Nephron (organoid): ENCODE data around the gene HEATR5A.

Experiments
- H3K27ac Mint-ChIP-seq, 3 experiments: 2 replicates each; pipeline ENCODE4 v1.8.0; 2020; ENCODE audit warnings: mixed read lengths in 3 of 3, mild to moderate bottlenecking in 2 of 3, moderate library complexity in 1 of 3
- H3K27me3 Mint-ChIP-seq: 2 replicates; pipeline ENCODE4 v1.8.0; 2021; ENCODE audit warnings: low read depth, mild to moderate bottlenecking, moderate library complexity, mixed read lengths
- H3K36me3 Mint-ChIP-seq: 2 replicates; pipeline ENCODE4 v1.8.0; 2020; ENCODE audit warnings: low read depth, mixed read lengths
- H3K4me1 Mint-ChIP-seq: 2 replicates; pipeline ENCODE4 v1.8.0; 2020; ENCODE audit warnings: mixed read lengths
- H3K4me3 Mint-ChIP-seq, 3 experiments: 2 replicates each; pipeline ENCODE4 v1.8.0; 2020; ENCODE audit warnings: mild to moderate bottlenecking in 3 of 3, mixed read lengths in 3 of 3, moderate library complexity in 2 of 3
- H3K9me3 Mint-ChIP-seq: 2 replicates; pipeline ENCODE4 v1.8.0; 2020; ENCODE audit warnings: mixed read lengths
- CTCF ChIP-seq, 3 experiments: fragments of 200-600 bp; sonication (generic); IDR thresholded peaks; one replicate each; pipeline ENCODE4 v1.5.0; 2021; ENCODE audit warnings: antibody characterized with exemption in 3 of 3; ENCODE audit not compliant: unreplicated experiment in 3 of 3

The HEATR5A gene

GRCh38 chr14:31360919-31361662 lies 59.3 kb downstream of the HEATR5A start:
- Mint-ChIP-seq H3K27me3 (no peaks in the 10 kb centered on the region), H3K36me3 (peaks cover 22% of the 10 kb centered on the region), H3K27ac (no peak overlapping the region), H3K4me1 (no peaks in the 10 kb centered on the region), H3K4me3 (no peak overlapping the region), H3K9me3 (no peaks in the 10 kb centered on the region)
- TF ChIP-seq CTCF (IDR thresholded peaks at IDR 0.05; ENCODE audit: unreplicated experiment in 3 of 3) = no peak

- TF ChIP-seq CTCF (IDR thresholded peaks at IDR 0.05; ENCODE audit: unreplicated experiment in 3 of 3) = no peak
- no peaks in the 10 kb centered on the region for H3K27me3 Mint-ChIP-seq
- peaks cover 14% of the 10 kb centered on the region for H3K36me3 Mint-ChIP-seq
- H3K9me3 Mint-ChIP-seq = no peaks in the 10 kb centered on the region
- H3K4me1 Mint-ChIP-seq = no peaks in the 10 kb centered on the region
- no peak overlapping the region for H3K27ac Mint-ChIP-seq
- no peak overlapping the region for H3K4me3 Mint-ChIP-seq
These were observed 63.1 kb downstream of the HEATR5A start for GRCh38 chr14:31357279-31357678.

GRCh38 chr14:31346097-31346496 lies 74.3 kb downstream of the HEATR5A start:
- TF ChIP-seq CTCF (IDR thresholded peaks at IDR 0.05; ENCODE audit: unreplicated experiment in 3 of 3) = no peak
- H3K27me3 Mint-ChIP-seq = no peaks in the 10 kb centered on the region
- no peaks in the 10 kb centered on the region for H3K9me3 Mint-ChIP-seq
- peaks cover 30% of the 10 kb centered on the region for H3K36me3 Mint-ChIP-seq
- no peak overlapping the region for H3K4me3 Mint-ChIP-seq
- no peaks in the 10 kb centered on the region for H3K4me1 Mint-ChIP-seq
- H3K27ac Mint-ChIP-seq = no peak overlapping the region

GRCh38 chr14:31341280-31341679 lies 79.1 kb downstream of the HEATR5A start:
- Mint-ChIP-seq H3K4me1 (peaks cover 4% of the 10 kb centered on the region), H3K27me3 (no peaks in the 10 kb centered on the region), H3K9me3 (no peaks in the 10 kb centered on the region)

GRCh38 chr14:31340297-31341063 lies 79.9 kb downstream of the HEATR5A start:
- no peaks in the 10 kb centered on the region for H3K9me3 Mint-ChIP-seq
- no peaks in the 10 kb centered on the region for H3K27me3 Mint-ChIP-seq
- H3K36me3 Mint-ChIP-seq = peaks cover 19% of the 10 kb centered on the region
- no peak overlapping the region for H3K27ac Mint-ChIP-seq
- no peak overlapping the region for H3K4me3 Mint-ChIP-seq
- H3K4me1 Mint-ChIP-seq = peaks cover 4% of the 10 kb centered on the region
- TF ChIP-seq CTCF (IDR thresholded peaks at IDR 0.05; ENCODE audit: unreplicated experiment in 3 of 3) = no peak

More at GRCh38 chr14:31341280-31341679, 79.1 kb downstream of the HEATR5A start:
- no peak overlapping the region for H3K4me3 Mint-ChIP-seq
- no peak overlapping the region for H3K27ac Mint-ChIP-seq
- no peak for TF ChIP-seq CTCF (IDR thresholded peaks at IDR 0.05; ENCODE audit: unreplicated experiment in 3 of 3)
- H3K36me3 Mint-ChIP-seq = peaks cover 21% of the 10 kb centered on the region
